ENCODE data around the gene ARSI.

ARSI gene

GRCh38 chr5:150271296-150271692, 31.4 kb downstream of the ARSI start:
- TF ChIP-seq EZH2phosphoT487 (IDR thresholded peaks at IDR 0.05; ENCODE audit: borderline replicate concordance, low read length) (no peak), CTCF (IDR thresholded peaks at IDR 0.05; ENCODE audit: low read depth, low read length, poor library complexity, severe bottlenecking) (no peak)
- Histone ChIP-seq H4K20me1 (ENCODE audit: control insufficient read depth, insufficient read depth, low read depth, low read length) (no peaks in the 10 kb centered on the region), H3K4me2 (ENCODE audit: low read length) (no peak overlapping the region), H3K27ac (ENCODE audit: low read depth, low read length) (no peak overlapping the region), H3K4me3 (ENCODE audit: low read length) (no peak overlapping the region), H3K9me3 (ENCODE audit: control insufficient read depth, insufficient read depth, low read length) (no peaks in the 10 kb centered on the region), H3K27me3 (ENCODE audit: control insufficient read depth, low read length) (peaks cover 14% of the 10 kb centered on the region), H3F3A (ENCODE audit: control insufficient read depth, insufficient read depth) (no peaks in the 10 kb centered on the region), H3K36me3 (ENCODE audit: control insufficient read depth, low read length) (no peaks in the 10 kb centered on the region), H3K9me2 (replicated peaks; ENCODE audit: control insufficient read depth, low read length) (no peaks in the 10 kb centered on the region), H3K4me1 (ENCODE audit: control insufficient read depth, low read length) (no peaks in the 10 kb centered on the region), H3K79me2 (ENCODE audit: control insufficient read depth, low read length) (no peaks in the 10 kb centered on the region)

GRCh38 chr5:150270541-150271295, 32.0 kb downstream of the ARSI start:
- no peak overlapping the region for H3K27ac ChIP-seq (ENCODE audit: low read depth, low read length)
- no peaks in the 10 kb centered on the region for H3K36me3 ChIP-seq (ENCODE audit: control insufficient read depth, low read length)
- H3K9me3 ChIP-seq (ENCODE audit: control insufficient read depth, insufficient read depth, low read length), result no peaks in the 10 kb centered on the region
- TF ChIP-seq CTCF (IDR thresholded peaks at IDR 0.05; ENCODE audit: low read depth, low read length, poor library complexity, severe bottlenecking) (no peak), EZH2phosphoT487 (IDR thresholded peaks at IDR 0.05; ENCODE audit: borderline replicate concordance, low read length) (no peak)
- peaks cover 14% of the 10 kb centered on the region for H3K27me3 ChIP-seq (ENCODE audit: control insufficient read depth, low read length)
- no peaks in the 10 kb centered on the region for H3K4me1 ChIP-seq (ENCODE audit: control insufficient read depth, low read length)
- H3K4me2 ChIP-seq (ENCODE audit: low read length), result no peak overlapping the region
- H3K4me3 ChIP-seq (ENCODE audit: low read length), result no peak overlapping the region
- no peaks in the 10 kb centered on the region for H3K9me2 ChIP-seq (replicated peaks; ENCODE audit: control insufficient read depth, low read length)
- no peaks in the 10 kb centered on the region for H4K20me1 ChIP-seq (ENCODE audit: control insufficient read depth, insufficient read depth, low read depth, low read length)
- H3F3A ChIP-seq (ENCODE audit: control insufficient read depth, insufficient read depth), result no peaks in the 10 kb centered on the region
- no peaks in the 10 kb centered on the region for H3K79me2 ChIP-seq (ENCODE audit: control insufficient read depth, low read length)

- Histone ChIP-seq H3K27me3 (ENCODE audit: control insufficient read depth, low read length) (peaks cover 12% of the 10 kb centered on the region), H3K9me3 (ENCODE audit: control insufficient read depth, insufficient read depth, low read length) (no peaks in the 10 kb centered on the region), H3K79me2 (ENCODE audit: control insufficient read depth, low read length) (no peaks in the 10 kb centered on the region)
These were observed 35.8 kb downstream of the ARSI start for GRCh38 chr5:150266871-150267291.

More at GRCh38 chr5:150266871-150267291, 35.8 kb downstream of the ARSI start:
- no peak for TF ChIP-seq EZH2phosphoT487 (IDR thresholded peaks at IDR 0.05; ENCODE audit: borderline replicate concordance, low read length)
- no peak for TF ChIP-seq CTCF (IDR thresholded peaks at IDR 0.05; ENCODE audit: low read depth, low read length, poor library complexity, severe bottlenecking)
- no peak overlapping the region for H3K4me3 ChIP-seq (ENCODE audit: low read length)
- no peak overlapping the region for H3K4me2 ChIP-seq (ENCODE audit: low read length)
- no peaks in the 10 kb centered on the region for H3K36me3 ChIP-seq (ENCODE audit: control insufficient read depth, low read length)
- no peak overlapping the region for H3K27ac ChIP-seq (ENCODE audit: low read depth, low read length)
- H3K4me1 ChIP-seq (ENCODE audit: control insufficient read depth, low read length), result no peaks in the 10 kb centered on the region
- no peaks in the 10 kb centered on the region for H3K9me2 ChIP-seq (replicated peaks; ENCODE audit: control insufficient read depth, low read length)
- H3F3A ChIP-seq (ENCODE audit: control insufficient read depth, insufficient read depth), result no peaks in the 10 kb centered on the region
- H4K20me1 ChIP-seq (ENCODE audit: control insufficient read depth, insufficient read depth, low read depth, low read length), result no peaks in the 10 kb centered on the region
